ENCODE data around the gene SIDT1.

- TF ChIP-seq, protein P1, sequence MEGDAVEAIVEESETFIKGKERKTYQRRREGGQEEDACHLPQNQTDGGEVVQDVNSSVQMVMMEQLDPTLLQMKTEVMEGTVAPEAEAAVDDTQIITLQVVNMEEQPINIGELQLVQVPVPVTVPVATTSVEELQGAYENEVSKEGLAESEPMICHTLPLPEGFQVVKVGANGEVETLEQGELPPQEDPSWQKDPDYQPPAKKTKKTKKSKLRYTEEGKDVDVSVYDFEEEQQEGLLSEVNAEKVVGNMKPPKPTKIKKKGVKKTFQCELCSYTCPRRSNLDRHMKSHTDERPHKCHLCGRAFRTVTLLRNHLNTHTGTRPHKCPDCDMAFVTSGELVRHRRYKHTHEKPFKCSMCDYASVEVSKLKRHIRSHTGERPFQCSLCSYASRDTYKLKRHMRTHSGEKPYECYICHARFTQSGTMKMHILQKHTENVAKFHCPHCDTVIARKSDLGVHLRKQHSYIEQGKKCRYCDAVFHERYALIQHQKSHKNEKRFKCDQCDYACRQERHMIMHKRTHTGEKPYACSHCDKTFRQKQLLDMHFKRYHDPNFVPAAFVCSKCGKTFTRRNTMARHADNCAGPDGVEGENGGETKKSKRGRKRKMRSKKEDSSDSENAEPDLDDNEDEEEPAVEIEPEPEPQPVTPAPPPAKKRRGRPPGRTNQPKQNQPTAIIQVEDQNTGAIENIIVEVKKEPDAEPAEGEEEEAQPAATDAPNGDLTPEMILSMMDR (IDR thresholded peaks at IDR 0.05; ENCODE audit: insufficient read depth, low read length): no peak
- TF ChIP-seq SPI1 (IDR thresholded peaks at IDR 0.05; ENCODE audit: borderline replicate concordance, low read depth): no peak
Measured at GRCh38 chr3:113556316-113556945, 24.1 kb downstream of the SIDT1 start.

Measured in HL-60 (cell line).